ENCODE results near the gene ACAP2.

- TF ChIP-seq CTCF (IDR thresholded peaks at IDR 0.05; ENCODE audit: low read depth, low read length, missing input control) = no peak
- TF ChIP-seq SP1 (IDR thresholded peaks at IDR 0.05) = no peak
- TF ChIP-seq EGR1 (IDR thresholded peaks at IDR 0.05; ENCODE audit: low read depth in 2 of 2) = no peak
- TF ChIP-seq RAD21 (IDR thresholded peaks at IDR 0.05) = no peak
- no peak for TF ChIP-seq ZBTB33 (IDR thresholded peaks at IDR 0.05)
- no peak for TF ChIP-seq TAF1 (conservative IDR thresholded peaks at IDR 0.05)
- no peak for TF ChIP-seq ATF3 (IDR thresholded peaks at IDR 0.05)
- TF ChIP-seq NR2F2 (IDR thresholded peaks at IDR 0.05) = no peak
- TF ChIP-seq FOXA1 (IDR thresholded peaks at IDR 0.05) = no peak
- TF ChIP-seq, protein P1, sequence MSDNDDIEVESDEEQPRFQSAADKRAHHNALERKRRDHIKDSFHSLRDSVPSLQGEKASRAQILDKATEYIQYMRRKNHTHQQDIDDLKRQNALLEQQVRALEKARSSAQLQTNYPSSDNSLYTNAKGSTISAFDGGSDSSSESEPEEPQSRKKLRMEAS (IDR thresholded peaks at IDR 0.05) = no peak
- TF ChIP-seq JUND (IDR thresholded peaks at IDR 0.05) = no peak
- TF ChIP-seq HNF4A (conservative IDR thresholded peaks at IDR 0.05) = no peak
- no peak for TF ChIP-seq YY1 (IDR thresholded peaks at IDR 0.05)
- TF ChIP-seq, protein P2, sequence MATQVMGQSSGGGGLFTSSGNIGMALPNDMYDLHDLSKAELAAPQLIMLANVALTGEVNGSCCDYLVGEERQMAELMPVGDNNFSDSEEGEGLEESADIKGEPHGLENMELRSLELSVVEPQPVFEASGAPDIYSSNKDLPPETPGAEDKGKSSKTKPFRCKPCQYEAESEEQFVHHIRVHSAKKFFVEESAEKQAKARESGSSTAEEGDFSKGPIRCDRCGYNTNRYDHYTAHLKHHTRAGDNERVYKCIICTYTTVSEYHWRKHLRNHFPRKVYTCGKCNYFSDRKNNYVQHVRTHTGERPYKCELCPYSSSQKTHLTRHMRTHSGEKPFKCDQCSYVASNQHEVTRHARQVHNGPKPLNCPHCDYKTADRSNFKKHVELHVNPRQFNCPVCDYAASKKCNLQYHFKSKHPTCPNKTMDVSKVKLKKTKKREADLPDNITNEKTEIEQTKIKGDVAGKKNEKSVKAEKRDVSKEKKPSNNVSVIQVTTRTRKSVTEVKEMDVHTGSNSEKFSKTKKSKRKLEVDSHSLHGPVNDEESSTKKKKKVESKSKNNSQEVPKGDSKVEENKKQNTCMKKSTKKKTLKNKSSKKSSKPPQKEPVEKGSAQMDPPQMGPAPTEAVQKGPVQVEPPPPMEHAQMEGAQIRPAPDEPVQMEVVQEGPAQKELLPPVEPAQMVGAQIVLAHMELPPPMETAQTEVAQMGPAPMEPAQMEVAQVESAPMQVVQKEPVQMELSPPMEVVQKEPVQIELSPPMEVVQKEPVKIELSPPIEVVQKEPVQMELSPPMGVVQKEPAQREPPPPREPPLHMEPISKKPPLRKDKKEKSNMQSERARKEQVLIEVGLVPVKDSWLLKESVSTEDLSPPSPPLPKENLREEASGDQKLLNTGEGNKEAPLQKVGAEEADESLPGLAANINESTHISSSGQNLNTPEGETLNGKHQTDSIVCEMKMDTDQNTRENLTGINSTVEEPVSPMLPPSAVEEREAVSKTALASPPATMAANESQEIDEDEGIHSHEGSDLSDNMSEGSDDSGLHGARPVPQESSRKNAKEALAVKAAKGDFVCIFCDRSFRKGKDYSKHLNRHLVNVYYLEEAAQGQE (IDR thresholded peaks at IDR 0.05) = no peak
These were observed 196.2 kb downstream of the ACAP2 start for GRCh38 chr3:195246581-195246995.

Data from liver (tissue), 3 donors.